Smooth muscle cell (in vitro differentiated cells): ENCODE data around the gene TMEM212. TPM values are rescaled to one million over a fixed set of nuclear protein-coding genes. Genes with fewer than 3 reads are reported as not detected.

Experiments
- DNase-seq: peaks from one replicate; lab custom pipeline; 2025; ENCODE audit not compliant: unreplicated experiment; lab: John Stamatoyannopoulos, UW
- H2AFZ ChIP-seq: fragments of 200-600 bp; sonication (generic); 2 replicates; pipeline ENCODE4 v1.6.0; 2016; ENCODE audit warnings: antibody characterized with exemption, low read depth, mild to moderate bottlenecking
- H3F3A ChIP-seq: fragments of 200-600 bp; sonication (generic); 2 replicates; pipeline ENCODE4 v1.6.0; 2017; ENCODE audit warnings: antibody characterized with exemption, low read depth
- H3K27ac ChIP-seq: fragments of 200-600 bp; sonication (generic); 2 replicates; pipeline ENCODE4 v1.5.1; 2016; ENCODE audit warnings: low read depth, mild to moderate bottlenecking
- H3K27me3 ChIP-seq: fragments of 200-600 bp; sonication (generic); 2 replicates; pipeline ENCODE4 v1.6.1; 2016; ENCODE audit warnings: low read depth, mild to moderate bottlenecking
- H3K36me3 ChIP-seq: fragments of 200-600 bp; sonication (generic); 2 replicates; pipeline ENCODE4 v1.5.1; 2016; ENCODE audit warnings: low read depth
- H3K4me1 ChIP-seq: fragments of 200-600 bp; sonication (generic); 2 replicates; pipeline ENCODE4 v1.5.1; 2016; ENCODE audit warnings: low read depth
- H3K4me2 ChIP-seq: fragments of 200-600 bp; sonication (generic); 2 replicates; pipeline ENCODE4 v1.6.0; 2016; ENCODE audit warnings: mild to moderate bottlenecking
- H3K4me3 ChIP-seq: fragments of 200-600 bp; sonication (generic); 2 replicates; pipeline ENCODE4 v1.5.1; 2016; ENCODE audit warnings: mild to moderate bottlenecking
- H3K79me2 ChIP-seq: fragments of 200-600 bp; sonication (generic); 2 replicates; pipeline ENCODE4 v1.6.0; 2016; ENCODE audit warnings: low read depth, mild to moderate bottlenecking
- H3K9ac ChIP-seq: fragments of 200-600 bp; sonication (generic); 2 replicates; pipeline ENCODE4 v1.6.0; 2016; ENCODE audit warnings: low read depth
- H3K9me3 ChIP-seq: fragments of 200-600 bp; sonication (generic); replicated peaks from 2 replicates; pipeline ENCODE4 v1.5.1; 2016; ENCODE audit warnings: low read depth
- H4K20me1 ChIP-seq: fragments of 200-600 bp; sonication (generic); 2 replicates; pipeline ENCODE4 v1.6.0; 2016; ENCODE audit warnings: low read depth
- WGBS: methylation state at CpG from one replicate; pipeline ENCODE4 v1.1.7; 2016; ENCODE audit warnings: low lambda C conversion rate; 5-methylcytosine and 5-hydroxymethylcytosine counted together
- polyA plus RNA-seq: library from polyadenylated mRNA; unstranded; fragments of >200 nt; fragmentation: Nextera tagmentation; extraction: Ambion mirVana; gene quantifications from 2 replicates; pipeline ENCODE4 v1.2.1, GENCODE V29; 2016
- total RNA-seq: library from RNA; depleted of rRNA; stranded (reverse); fragments of >200 nt; gene quantifications from 2 replicates; pipeline ENCODE4 v1.2.3, GENCODE V29; 2014
- TF ChIP-seq, protein P1 (sequence below): fragments of 200-600 bp; sonication (generic); IDR thresholded peaks from 2 replicates; pipeline ENCODE4 v1.5.1; 2017; ENCODE audit warnings: borderline replicate concordance, mild to moderate bottlenecking, antibody characterized with exemption; ENCODE audit not compliant: insufficient read depth, poor library complexity, severe bottlenecking

Gene TMEM212
- total and polyA plus RNA-seq, 2 experiments from 2014 or later: not detected

- H2AFZ ChIP-seq: no peak overlapping the region
- H3K27me3 ChIP-seq: no peaks in the 10 kb centered on the region
- H3K9ac ChIP-seq: no peak overlapping the region
- peaks cover 26% of the 10 kb centered on the region for H3K4me1 ChIP-seq
- 100% methylated on average over 3 of the region's 3 CpGs for WGBS
- no peaks in the 10 kb centered on the region for H3K79me2 ChIP-seq
- TF ChIP-seq, protein P1, sequence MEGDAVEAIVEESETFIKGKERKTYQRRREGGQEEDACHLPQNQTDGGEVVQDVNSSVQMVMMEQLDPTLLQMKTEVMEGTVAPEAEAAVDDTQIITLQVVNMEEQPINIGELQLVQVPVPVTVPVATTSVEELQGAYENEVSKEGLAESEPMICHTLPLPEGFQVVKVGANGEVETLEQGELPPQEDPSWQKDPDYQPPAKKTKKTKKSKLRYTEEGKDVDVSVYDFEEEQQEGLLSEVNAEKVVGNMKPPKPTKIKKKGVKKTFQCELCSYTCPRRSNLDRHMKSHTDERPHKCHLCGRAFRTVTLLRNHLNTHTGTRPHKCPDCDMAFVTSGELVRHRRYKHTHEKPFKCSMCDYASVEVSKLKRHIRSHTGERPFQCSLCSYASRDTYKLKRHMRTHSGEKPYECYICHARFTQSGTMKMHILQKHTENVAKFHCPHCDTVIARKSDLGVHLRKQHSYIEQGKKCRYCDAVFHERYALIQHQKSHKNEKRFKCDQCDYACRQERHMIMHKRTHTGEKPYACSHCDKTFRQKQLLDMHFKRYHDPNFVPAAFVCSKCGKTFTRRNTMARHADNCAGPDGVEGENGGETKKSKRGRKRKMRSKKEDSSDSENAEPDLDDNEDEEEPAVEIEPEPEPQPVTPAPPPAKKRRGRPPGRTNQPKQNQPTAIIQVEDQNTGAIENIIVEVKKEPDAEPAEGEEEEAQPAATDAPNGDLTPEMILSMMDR: no peak
- no peak for DNase-seq
- H3K9me3 ChIP-seq: no peaks in the 10 kb centered on the region
- H3K4me3 ChIP-seq: no peak overlapping the region
- no peaks in the 10 kb centered on the region for H3F3A ChIP-seq
- no peak overlapping the region for H3K4me2 ChIP-seq
- H3K27ac ChIP-seq: no peak overlapping the region
- no peaks in the 10 kb centered on the region for H4K20me1 ChIP-seq
- no peaks in the 10 kb centered on the region for H3K36me3 ChIP-seq
These were observed 38.1 kb downstream of the TMEM212 start for GRCh38 chr3:171881251-171881650.

GRCh38 chr3:171883257-171883892 lies 40.2 kb downstream of the TMEM212 start:
- Histone ChIP-seq H3K79me2 (no peaks in the 10 kb centered on the region), H3K27me3 (no peaks in the 10 kb centered on the region), H2AFZ (peak overlapping the region; percentile 58), H3K27ac (no peak overlapping the region), H3K4me1 (peaks cover 19% of the 10 kb centered on the region), H3K9me3 (no peaks in the 10 kb centered on the region), H3K9ac (no peak overlapping the region), H4K20me1 (no peaks in the 10 kb centered on the region), H3K4me2 (no peak overlapping the region), H3K4me3 (no peak overlapping the region), H3K36me3 (no peaks in the 10 kb centered on the region), H3F3A (no peaks in the 10 kb centered on the region)
- DNase-seq: no peak
- TF ChIP-seq, protein P1: no peak
- WGBS: 92% methylated on average over 3 of the region's 3 CpGs

- no peak overlapping the region for H3K27ac ChIP-seq
- WGBS: 76% methylated on average over 6 of the region's 6 CpGs
- H3K27me3 ChIP-seq: no peaks in the 10 kb centered on the region
- TF ChIP-seq, protein P1: no peak
- H2AFZ ChIP-seq: no peak overlapping the region
- no peaks in the 10 kb centered on the region for H3F3A ChIP-seq
- no peaks in the 10 kb centered on the region for H3K9me3 ChIP-seq
- DNase-seq: no peak
- H3K79me2 ChIP-seq: no peaks in the 10 kb centered on the region
- H3K36me3 ChIP-seq: no peaks in the 10 kb centered on the region
- no peak overlapping the region for H3K4me2 ChIP-seq
- H3K4me3 ChIP-seq: no peak overlapping the region
- H3K4me1 ChIP-seq: peaks cover 14% of the 10 kb centered on the region
- H4K20me1 ChIP-seq: no peaks in the 10 kb centered on the region
- H3K9ac ChIP-seq: no peak overlapping the region
These were observed 40.7 kb downstream of the TMEM212 start for GRCh38 chr3:171883893-171884279.

- WGBS: 92% methylated on average over 2 of the region's 2 CpGs
These were observed 45.3 kb downstream of the TMEM212 start for GRCh38 chr3:171888466-171888865.

More at GRCh38 chr3:171888466-171888865, 45.3 kb downstream of the TMEM212 start:
- H3K4me3 ChIP-seq: no peak overlapping the region
- H3K9ac ChIP-seq: no peak overlapping the region
- no peak overlapping the region for H3K4me2 ChIP-seq
- H3K27me3 ChIP-seq: no peaks in the 10 kb centered on the region
- DNase-seq: no peak
- H2AFZ ChIP-seq: no peak overlapping the region
- no peak overlapping the region for H3K27ac ChIP-seq
- H3K79me2 ChIP-seq: no peaks in the 10 kb centered on the region
- TF ChIP-seq, protein P1: no peak
- H4K20me1 ChIP-seq: no peaks in the 10 kb centered on the region
- H3F3A ChIP-seq: no peaks in the 10 kb centered on the region
- no peaks in the 10 kb centered on the region for H3K36me3 ChIP-seq
- no peaks in the 10 kb centered on the region for H3K9me3 ChIP-seq
- H3K4me1 ChIP-seq: peaks cover 12% of the 10 kb centered on the region
